Measurements from ENCODE around the gene AIG1.
"Not testable (repeated sequence)": the region's sequence is repeated elsewhere in the genome, so short reads cannot be mapped to it uniquely, and the experiment has no call there.

Gene AIG1

DNA sequence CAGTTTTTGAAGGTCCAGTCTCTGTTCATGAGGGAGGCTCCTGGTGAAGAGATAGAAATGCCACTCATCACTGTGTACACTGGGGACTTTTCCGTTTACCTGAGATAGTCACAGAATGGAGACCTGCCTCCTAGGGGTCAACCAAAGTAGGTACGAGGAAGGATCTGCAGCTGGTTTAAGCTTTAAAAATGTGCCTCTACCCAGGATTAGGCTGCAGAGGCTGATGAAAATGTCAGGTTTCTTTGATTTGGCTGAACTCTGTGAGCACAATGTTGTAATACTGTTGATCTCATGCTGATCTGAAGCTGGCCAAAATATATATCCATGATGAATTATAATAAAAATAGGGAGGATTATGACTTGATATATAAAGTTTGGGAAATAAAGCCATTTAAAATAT, 207.1 kb downstream of the AIG1 start:
- DNase-seq (ENCODE audit: low read depth in 2 of 2), result no peak

DNA sequence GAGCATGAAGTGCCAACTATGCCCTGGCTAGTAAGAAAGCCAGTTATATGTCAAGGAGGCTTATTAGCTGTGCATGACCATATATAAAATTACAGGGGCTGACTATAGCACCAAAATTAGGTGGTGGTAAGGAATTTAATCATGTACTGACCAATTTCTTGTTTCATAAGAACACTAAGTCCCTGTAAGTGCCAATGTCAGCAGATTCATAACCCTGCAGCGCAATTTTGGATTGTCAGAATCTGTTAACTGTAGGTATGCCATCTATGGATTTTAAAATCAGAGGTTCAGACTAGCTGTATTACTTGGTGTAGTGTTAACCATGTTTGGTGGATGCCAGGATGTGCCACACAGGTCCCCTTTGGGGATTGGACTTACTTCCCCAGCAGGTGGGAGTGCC, 207.8 kb downstream of the AIG1 start:
- DNase-seq (ENCODE audit: low read depth in 2 of 2), result no peak

DNA sequence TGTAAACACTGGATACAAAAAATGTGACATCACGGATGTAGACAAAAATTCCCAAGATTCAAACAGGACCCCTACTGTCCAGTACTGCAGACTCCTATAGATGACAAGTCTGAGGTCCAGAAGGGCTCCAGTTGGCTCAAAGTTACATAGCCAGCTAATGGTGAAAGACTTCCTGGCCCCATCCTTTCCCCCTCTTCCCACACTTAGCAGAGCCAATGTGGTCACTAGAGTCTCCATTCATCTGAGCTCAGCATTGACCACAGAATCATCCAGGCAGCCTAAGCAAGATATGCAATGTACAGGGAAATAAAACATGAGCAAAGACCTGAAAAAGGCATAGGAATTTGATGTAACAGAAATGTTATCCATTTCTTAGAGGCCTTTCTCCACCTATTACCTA, 209.3 kb downstream of the AIG1 start:
- DNase-seq (ENCODE audit: low read depth in 2 of 2), result no peak

DNA sequence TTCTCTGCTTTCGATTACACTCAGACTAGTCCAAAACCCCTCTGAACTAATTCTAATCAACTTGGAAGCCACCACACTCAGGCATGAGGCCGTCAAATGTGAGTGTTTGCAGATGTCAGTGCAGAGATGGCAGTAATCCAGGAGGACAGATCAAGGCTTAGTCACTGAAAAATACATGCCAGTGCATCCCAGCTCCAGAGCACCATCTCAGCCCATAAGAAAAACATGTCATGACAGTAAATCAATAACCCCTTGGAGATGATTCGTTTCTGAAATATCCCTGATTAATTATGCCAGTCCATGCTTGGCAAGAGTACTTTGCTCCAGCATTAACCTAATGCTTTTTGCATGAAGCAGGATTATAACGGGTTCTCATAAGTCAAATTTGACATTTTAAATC, 210.3 kb downstream of the AIG1 start:
- DNase-seq (ENCODE audit: low read depth in 2 of 2), result no peak

DNA sequence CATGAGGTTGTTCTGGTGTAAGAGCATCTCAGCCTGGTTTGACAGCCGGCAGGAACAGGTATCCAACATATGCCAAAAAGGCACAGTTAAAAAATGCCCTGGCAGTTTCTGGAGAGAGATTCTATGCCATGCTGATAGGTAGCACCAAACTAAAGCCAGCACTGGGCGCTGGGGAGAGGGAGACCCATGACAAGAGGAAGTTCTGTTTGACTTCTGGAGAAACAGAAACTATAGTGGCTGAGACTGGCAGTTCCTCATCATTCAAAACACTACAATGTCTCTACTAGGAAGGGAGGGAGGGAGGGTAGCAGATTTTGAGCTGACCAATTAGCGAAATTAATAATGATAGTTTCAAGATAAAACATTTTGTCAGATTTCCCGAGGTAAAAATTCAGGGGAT, 215.7 kb downstream of the AIG1 start:
- no peak for DNase-seq (ENCODE audit: low read depth in 2 of 2)

DNA sequence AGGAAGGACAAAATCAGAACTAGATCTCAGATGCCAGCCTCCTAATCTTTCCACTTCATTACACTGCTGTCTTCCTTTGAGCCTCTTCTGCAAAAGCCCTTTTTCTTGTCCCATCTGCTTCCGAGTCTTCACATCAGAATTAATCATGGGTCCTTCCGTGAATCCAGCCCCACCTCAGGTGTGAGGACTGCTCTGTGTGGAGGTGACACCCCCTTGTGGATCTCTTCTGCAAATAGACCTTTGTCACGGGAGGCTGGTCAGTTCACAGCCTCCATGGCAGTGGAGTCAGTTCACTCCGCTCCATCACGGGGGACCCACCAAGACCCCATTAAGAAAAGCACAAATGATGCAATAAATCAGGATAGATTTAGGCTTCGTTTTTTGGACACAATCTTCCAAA, 218.7 kb downstream of the AIG1 start:
- DNase-seq (ENCODE audit: low read depth in 2 of 2), result no peak

DNA sequence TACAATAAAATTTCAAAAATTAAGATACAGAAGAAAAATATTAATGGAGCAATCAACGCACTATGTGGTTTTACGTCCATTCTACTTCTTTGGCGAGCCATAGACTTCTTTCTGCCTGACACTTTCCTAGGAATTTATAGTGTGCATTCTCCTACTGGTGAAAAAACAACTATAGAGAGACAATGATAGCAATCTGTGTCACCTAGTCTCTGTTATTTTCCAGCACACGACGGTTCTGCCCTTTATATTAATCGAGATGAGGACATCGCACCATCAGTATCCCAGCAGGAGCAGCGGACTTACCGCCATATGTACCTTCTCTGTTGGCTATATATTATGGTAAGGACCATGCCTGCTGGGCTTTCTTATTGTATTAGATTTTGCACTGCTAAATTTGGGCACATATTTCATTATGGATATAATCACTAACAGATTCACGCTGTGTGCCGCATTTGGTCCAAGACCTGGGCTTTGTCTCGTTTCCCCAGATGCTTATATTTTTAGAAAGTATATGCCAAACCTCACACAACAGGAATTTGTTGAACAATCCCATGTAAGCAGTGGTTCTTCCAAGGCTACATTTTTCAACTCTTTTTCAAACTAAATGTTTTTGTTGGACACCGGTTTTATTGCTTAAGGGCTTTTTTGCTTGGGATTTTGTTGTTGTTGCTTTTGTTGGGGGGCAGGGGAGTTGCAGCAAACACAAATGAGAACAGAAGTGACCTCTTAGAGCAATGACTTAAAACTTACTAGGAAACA, 223.4 kb downstream of the AIG1 start:
- no peak for DNase-seq (ENCODE audit: low read depth in 2 of 2)

DNA sequence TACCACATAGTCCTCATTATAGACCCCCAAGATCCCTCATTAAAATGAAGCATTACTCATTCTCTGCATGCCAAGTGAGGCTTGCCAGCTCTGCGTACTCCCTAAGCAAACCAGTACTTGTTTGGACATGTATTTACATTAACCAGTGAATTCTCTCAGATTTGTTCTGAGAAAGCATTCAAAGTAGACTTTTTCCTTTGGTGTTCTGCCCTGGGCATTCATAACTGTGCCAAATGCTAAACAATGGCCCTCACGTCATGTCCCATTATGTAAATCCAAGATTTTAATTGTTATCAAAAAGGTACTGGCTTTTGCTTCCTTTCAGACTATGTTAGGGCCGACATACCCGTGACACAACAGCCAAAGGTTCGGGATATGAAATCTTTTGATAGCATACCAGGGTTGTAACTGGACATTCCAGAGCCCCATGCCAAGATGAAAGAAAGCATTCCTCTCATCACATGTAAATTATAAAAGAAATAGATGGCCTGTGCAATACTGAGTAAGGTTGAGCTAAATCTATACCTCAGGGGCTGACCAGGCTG, 225.6 kb downstream of the AIG1 start:
- no peak for DNase-seq (ENCODE audit: low read depth in 2 of 2)

DNA sequence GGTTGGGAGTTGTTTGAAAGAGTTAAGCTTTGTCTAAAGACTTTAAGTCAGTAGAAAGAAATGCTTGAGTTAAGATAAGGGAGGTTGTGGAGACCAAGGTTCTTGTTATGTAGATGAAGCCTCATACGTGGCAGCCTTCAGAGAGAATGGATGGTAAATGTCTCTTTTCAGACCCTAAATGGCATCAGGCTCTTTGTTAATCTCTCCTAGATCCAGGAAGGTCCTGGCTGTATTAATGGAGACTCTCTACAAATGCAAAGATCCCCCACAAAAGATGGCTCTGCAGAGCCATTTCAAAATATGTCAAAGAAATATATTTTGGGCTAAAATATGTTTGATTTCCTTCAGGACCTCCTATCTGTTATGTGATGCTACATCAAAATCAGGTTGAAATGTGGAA, 228.2 kb downstream of the AIG1 start:
- DNase-seq (ENCODE audit: low read depth in 2 of 2), result no peak

DNA sequence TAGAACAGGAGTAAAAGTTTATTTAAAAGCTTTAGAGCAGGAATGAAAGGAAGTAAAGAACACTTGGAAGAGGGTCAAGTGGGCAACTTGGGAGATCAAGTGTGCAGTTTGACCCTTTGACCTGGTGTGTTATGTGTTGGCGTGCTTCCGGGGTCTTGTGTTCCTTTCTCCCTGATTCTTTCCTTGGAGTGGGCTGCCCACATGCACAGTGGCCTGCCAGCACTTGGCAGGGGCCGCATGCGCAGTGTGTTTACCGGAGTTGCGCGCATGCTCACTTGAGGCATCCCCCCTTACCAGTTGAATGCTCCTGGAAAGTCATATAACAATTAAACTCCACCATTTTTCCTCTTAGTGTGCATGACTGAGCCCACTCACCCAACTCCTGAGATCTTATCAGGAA, 229.5 kb downstream of the AIG1 start:
- no peak for DNase-seq (ENCODE audit: low read depth in 2 of 2)

DNA sequence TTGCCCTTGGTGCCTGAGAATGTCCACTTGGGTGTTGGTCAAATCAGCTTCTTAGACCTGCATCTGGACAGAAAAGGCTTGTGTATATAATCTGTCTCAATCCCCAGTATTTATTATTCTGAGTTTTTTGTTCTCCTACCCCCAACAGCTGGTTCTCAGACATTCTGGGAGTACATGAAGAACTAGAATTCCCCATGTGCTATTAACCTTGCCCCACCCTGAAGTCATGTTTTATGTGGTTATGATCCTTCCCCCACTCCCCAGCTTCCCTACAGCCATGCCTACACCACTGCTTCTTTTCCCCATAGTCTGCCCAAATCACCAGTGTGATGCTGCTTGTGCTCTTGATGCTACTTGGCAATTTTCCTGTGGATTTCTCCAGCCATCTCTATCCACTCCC, 232.8 kb downstream of the AIG1 start:
- no peak for DNase-seq (ENCODE audit: low read depth in 2 of 2)

DNA sequence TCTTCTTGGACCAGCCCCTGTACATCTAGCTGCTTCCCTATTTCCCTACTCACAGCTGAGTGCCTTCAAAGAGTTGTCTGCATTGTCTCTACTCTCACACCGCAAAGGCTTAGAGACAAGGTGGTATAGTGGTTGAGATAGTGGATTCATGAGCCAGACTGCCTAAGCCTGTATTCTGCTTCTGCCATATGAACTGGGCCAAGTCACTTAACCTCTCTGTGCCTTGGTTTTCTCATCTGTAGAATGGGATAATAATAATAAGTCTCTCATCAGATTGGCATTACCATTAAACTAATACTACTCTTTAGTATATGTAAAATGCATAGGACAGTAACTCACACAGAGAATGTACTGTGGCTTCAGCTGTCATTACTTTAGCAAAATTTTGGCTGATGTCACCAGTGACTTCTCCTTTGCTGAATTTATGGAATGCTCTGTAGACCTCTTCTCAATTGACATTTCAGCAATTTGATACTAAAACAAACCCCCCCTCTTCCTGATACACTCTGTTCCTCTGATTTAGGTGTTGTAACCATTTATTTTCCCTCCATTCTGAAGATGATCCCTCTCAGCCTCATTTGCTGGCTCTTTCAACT, 233.7 kb downstream of the AIG1 start:
- DNase-seq (ENCODE audit: low read depth in 2 of 2), result no peak

DNA sequence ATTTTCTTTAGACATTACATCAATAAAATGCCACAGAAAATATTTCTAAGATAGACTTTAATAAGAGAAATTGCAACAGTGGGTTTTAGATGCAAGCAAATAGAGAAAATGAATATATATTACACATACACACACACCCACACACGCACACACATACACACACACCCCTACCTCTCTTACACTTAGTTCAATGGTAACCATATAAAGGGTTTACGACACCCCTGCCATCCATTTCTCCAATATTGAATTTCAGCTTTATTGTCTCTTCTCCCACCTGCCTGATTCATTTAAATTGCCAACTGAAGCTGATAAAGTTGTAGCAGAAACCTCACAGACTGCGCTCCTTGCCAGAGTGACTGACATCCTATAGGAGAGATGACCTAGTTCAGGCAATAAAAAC, 235.2 kb downstream of the AIG1 start:
- DNase-seq (ENCODE audit: low read depth in 2 of 2), result no peak

DNA sequence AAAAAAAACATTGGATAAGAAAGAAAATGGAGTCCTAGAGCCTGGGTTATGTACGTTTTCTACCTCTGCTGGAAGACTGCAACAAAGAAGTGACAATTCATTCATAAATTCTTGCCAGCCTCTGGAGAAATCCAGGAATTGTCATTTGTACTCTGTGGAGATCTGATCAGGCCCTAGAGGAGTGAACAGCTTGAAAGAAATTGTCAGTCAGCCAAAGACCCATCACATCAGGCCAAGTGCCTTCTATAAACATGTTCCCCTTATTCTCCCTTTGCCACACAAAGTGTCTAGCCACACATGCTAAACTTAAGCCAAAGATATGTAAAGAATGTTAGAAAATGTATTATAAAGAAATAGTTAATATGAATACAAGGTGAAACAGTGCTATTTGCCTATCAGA, 237.4 kb downstream of the AIG1 start:
- no peak for DNase-seq (ENCODE audit: low read depth in 2 of 2)

DNA sequence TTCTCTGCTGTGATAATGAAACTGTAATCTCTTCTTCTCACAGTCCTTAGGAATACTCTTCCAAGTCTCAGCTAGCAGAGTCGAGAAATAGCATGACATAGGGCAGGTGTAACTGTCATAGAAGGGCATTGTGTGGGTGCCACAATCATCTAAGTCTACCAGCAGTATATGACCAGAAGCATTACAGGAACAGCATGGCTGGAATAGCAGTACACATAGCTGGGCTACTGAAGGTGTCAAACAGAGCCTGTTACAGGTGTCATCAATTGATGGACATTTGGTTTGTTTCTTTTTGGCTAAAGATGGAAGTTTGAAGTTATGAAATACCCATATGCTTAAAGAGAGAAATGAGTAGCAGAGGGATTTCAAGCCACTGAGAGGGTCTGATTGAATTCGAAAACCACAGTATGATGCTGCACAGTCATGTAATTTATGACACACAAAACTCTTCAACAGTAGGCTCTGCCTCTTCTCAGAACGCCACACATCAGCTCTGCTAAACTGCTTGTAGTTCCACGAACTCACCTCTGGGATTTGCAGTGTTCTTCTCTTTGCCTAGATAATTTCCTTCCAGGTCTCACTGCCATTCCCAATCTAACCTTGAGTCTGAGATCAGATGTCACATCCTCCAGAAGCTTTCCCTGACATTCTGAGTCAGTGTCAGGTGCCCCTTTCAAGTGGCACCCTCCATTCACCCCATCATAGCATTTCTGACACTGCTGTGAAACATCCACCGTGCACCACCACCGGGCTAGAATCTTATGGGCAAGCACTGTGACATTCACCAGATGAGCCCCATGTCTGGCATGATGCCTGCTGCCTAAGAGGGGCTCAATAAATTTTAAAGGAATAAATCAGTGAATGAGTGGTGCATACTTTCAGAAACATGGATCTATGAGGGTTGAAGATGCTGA, 238.8 kb downstream of the AIG1 start:
- DNase-seq (ENCODE audit: low read depth in 2 of 2), result no peak

DNA sequence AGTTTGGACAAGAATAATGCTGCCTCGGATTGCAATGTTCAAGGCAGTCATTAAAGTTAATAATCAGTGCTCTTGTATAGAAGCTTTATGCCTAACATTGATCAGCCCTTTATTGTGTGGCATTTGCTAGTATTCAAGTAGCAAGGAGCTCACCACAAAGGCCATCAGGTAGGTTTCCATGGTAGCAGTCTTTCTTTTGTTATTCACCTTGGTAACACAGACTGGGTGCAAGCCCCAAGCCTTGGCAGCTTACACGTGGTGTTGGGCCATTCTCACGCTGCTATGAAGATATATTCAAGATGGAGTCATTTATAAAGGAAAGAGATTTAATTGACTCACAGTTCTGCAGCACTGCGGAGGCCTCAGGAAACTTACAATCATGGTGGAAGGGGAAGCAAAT, 240.5 kb downstream of the AIG1 start:
- DNase-seq (ENCODE audit: low read depth in 2 of 2), result no peak

DNA sequence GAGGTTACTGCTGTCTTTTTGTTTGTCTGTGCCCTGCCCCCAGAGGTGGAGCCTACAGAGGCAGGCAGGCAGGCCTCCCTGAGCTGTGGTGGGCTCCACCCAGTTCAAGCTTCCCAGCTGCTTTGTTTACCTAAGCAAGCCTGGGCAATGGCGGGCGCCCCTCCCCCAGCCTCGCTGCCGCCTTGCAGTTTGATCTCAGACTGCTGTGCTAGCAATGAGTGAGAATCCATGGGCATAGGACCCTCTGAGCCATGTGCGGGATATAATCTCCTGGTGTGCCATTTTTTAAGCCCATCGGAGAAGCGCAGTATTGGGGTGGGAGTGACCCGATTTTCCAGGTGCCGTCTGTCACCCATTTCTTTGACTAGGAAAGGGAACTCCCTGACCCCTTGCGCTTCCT, 247.1 kb downstream of the AIG1 start:
- DNase-seq (ENCODE audit: low read depth in 2 of 2), result not testable (repeated sequence)

DNA sequence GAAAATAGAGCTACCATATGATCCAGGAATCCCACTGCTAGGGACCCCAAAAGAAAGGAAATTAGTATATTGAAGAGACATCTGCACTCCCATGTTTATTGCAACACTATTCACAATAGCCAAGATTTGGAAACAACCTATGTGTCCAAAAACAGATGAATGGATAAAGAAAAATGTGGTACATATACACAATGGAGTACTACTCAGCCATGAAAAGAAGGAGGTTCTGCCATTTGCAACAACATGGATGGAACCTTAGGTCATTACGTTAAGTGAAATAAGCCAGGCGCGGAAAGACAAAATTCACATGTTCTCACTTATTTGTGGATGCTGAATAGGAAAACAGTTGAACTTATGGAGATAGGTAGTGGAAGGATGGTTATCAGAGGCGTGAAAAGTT, 252.5 kb downstream of the AIG1 start:
- no peak for DNase-seq (ENCODE audit: low read depth in 2 of 2)

DNA sequence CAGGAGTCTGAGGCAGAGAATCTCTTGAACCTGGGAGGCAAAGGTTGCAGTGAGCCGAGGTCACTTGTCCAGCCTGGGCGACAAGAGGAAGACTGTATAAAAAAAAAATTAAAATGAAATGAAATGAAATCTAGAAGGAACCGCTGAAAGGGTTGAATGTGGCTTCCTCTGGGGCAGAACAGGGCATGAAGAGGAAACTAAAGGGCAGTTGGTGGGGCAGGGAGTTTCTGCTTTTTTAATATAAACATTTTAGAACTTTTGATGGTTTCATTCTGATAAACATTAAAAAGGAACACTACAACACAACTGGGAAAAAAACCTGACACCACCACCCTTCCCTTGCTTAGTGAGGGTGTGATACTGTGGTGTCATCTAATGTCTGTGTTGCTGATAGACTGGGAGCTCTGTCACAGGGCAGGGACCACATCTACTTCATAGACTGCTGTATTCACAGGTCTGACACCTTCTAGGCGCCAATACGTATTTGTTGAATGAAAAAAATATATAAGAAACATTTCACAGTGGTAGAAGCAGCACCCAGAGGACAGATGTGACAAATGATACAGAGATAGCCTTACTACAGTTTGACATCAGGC, 260.9 kb downstream of the AIG1 start:
- no peak for DNase-seq (ENCODE audit: low read depth in 2 of 2)

DNA sequence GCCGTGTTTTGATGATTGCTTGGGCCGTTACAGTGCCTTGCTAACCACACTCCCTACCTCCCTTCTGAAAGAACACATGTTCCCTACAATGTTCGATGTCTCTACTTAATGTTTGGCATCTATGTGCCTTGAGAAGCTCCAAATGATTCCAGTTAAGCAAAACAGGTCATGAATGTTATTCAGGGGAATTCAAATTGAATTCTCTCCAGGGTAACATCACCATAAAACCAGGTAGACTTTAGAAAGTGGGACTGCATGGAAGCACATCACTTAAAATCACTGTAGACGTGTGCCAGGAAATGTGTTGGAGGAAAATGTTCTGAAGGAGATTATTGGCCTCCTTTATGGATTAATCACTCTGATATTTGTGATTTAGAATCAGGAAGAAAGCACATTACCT, 261.7 kb downstream of the AIG1 start:
- no peak for DNase-seq (ENCODE audit: low read depth in 2 of 2)

DNA sequence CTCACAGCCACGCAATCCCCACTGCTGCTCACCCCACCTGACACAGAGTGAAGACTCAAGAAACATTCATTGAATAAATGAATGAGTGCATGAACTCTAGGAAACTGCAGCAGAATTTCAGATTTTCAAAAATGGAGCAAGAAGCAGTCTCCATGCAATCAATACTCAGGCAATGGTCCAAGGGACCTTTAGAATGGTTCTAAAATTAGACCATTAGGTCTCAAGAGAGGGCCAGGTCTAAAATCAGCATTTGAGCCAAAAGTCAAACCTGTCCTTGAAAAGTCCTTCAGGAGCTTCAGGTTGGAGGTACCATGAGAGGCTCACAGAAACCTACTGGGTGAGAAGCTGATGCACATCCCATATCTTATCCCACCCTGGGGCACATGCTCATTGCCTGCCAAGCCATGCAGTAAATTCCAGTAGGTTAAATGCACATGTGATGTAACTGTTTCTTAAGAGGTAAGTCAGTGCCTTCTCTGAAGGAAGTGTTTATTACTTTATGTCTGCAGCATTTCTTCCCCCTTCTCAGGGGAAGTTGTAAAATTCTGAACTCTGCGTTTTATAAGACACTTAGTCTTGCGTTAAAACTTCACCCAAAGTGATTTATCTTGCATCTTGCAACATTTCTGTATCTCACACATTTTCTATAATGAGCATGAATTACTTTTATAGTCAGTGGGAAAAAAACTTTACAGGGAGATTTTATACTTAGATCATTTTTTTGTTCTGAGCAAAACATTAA, 263.2 kb downstream of the AIG1 start:
- no peak for DNase-seq (ENCODE audit: low read depth in 2 of 2)
